Measurements from ENCODE around the gene ASTN2.

The ASTN2 gene

DNA sequence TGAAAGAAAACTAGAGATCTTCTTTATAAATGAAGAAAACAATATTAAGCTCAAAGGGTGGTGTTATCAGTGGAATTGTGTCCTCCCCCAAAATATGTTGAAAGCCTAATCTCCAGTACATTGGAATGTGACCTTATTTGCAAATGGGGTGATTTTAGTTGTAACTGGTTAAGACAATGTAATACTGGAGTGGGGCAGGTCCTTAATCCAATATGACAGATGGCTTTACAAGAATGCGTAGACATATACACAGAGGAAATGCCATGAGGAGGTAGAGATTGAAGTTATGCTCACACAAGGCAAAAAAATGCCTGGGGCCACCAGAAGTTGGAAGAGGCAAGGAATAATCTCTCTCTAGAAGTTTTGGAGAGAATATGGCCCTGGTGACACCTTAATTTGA lies 741.5 kb downstream of the ASTN2 start:
- DNase-seq (ENCODE audit: low read depth in 3 of 3), result no peak

GRCh38 chr9:116671605-116672004 lies 743.3 kb downstream of the ASTN2 start:
- DNase-seq (ENCODE audit: low read depth in 3 of 3), result no peak

DNA sequence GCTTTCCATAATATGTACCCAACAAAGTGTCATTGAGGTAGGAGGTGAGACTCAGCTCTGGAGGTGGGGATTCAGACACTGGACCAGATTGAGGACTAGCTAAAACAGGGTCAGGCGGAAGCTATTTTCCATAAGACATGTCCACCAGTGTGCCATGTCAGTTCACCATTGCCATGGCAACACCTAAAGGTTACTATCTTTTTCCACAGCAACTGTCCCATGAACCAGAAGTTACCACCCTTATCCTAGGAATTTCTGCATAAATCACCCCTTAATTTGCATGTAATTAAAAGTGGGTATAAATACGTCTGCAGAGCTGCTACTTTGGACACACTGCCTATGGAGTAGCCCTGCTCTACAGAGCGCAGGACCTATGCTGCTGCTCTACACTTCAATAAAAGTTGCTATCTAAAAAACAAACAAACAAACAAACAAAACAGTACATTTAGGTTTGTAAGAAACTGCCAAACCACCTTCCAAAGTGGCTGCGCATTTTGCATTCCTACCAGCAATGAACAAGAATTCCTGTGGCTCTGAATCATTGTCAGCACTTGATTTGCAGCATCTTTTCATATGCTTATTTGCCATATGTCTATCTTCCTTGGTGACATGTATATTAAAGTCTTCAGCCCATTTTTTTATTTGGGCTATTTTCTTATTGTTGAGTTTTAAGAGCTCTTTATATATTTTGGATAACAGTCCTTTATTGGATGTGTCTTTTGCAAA lies 745.7 kb downstream of the ASTN2 start:
- no peak for DNase-seq (ENCODE audit: low read depth in 3 of 3)

DNA sequence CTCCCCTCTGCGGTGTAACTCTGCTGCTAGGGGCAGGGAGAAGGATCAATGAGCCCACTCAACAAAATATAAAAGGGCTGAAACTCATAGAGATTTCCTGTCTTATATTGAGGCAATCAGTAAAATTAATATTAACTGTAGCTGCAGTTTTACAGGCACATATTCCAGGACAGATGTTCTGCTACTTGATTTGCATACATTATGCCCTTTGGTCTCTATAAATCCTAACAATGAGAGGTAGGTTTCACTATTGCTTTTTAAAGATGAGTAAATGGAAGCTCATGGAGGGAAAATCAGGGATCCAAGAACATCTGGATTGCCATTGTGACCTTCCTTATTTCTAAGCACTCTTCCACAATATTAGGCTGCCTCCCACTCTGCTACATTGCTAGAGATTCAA lies 751.3 kb downstream of the ASTN2 start:
- DNase-seq (ENCODE audit: low read depth in 3 of 3), result no peak

- no peak for DNase-seq (ENCODE audit: low read depth in 3 of 3)
These were observed 752.1 kb downstream of the ASTN2 start for GRCh38 chr9:116662646-116663310.

GRCh38 chr9:116661037-116661954 lies 753.6 kb downstream of the ASTN2 start:
- DNase-seq (ENCODE audit: low read depth in 3 of 3), result no peak

DNA sequence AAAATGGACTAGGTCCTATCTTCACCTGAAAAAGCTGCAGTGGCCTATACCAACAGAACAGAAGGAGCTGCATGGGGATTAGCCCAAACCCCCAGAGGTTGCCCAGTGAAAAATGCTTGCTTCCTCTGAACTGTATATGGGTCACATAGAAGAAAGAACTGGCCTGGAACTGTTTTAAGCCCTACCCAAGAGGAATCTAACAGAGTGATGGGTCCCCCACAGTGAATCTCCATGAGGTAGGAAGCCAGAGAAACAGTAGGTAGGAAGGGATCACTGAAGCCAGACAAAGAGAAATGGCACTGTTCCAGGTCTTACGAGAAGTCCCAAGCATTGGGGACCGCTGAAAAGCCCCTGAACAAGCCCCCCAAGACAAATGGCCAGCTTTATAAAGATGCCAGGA lies 756.6 kb downstream of the ASTN2 start:
- DNase-seq (ENCODE audit: low read depth in 3 of 3), result no peak

DNA sequence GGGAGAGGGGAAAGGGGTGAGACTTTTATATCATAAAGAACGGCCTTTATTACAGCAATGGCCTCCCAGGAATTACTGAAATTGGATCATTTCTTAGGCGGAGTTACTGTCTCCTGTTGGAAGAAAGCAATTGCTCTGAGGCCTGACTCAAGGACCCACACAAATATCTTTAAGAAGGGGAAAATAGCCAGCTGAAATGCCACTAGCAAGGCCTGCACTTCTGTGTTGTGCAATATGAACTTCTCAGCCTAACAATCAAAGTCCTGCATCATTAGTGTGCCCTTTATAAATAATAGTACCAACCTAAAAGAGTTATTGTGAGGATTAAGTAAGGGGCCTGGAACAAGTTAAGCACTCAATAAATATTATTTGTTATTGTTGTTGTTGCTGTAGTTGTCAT lies 757.9 kb downstream of the ASTN2 start:
- no peak for DNase-seq (ENCODE audit: low read depth in 3 of 3)

GRCh38 chr9:116656501-116656971 lies 758.3 kb downstream of the ASTN2 start:
- no peak for DNase-seq (ENCODE audit: low read depth in 3 of 3)

DNA sequence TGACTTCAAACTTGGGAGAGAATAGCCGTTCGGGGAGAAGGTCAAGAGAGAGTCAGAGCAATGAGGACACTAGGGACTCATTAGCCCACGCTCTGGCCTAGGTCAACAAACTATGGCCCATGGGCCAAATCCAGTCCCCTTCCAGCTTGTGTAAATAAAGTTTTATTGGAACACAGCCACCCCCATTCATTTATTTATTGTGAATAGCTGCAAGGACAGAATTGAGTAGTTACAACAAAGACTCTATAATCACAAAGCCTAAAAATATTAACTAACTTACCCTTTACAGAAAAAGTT lies 760.9 kb downstream of the ASTN2 start:
- DNase-seq (ENCODE audit: low read depth in 3 of 3), result no peak

DNA sequence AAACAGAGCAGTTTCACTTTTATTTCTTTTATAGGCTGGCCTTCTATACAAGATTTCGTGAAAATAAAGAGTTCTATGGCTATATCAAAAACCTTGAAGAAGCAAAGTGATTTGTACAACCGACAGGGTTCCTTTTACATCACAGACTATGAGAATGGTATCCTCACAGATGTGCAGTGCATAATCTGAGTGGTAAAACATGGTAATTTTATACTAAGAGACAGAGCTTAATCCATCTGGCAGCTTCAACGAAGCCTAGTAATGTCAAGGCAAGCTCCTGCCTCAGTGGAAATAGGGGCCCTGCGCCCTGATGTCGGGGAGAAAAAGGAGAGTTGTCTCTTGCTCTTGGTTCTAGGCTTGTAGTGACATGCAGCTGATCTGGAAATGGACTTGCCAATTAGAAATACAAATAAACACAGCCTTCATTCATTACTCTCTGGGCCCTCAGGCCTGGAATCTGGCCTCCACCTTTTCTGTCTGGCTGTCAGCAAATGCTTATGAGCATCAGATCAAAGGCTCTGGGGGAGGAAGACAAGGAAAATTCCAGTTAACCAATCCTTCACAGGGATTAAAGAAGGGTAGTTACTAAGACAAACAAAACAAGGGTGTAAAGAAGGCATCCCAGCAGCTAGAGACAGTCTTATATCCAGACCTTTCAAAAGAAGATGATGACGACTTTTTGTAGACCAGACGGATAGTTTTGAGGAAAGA lies 761.4 kb downstream of the ASTN2 start:
- DNase-seq (ENCODE audit: low read depth in 3 of 3), result no peak

- no peak for DNase-seq (ENCODE audit: low read depth in 3 of 3)
These were observed 767.4 kb downstream of the ASTN2 start for GRCh38 chr9:116647515-116647809.

GRCh38 chr9:116646661-116647514 lies 768.0 kb downstream of the ASTN2 start:
- DNase-seq (ENCODE audit: low read depth in 3 of 3), result no peak

DNA sequence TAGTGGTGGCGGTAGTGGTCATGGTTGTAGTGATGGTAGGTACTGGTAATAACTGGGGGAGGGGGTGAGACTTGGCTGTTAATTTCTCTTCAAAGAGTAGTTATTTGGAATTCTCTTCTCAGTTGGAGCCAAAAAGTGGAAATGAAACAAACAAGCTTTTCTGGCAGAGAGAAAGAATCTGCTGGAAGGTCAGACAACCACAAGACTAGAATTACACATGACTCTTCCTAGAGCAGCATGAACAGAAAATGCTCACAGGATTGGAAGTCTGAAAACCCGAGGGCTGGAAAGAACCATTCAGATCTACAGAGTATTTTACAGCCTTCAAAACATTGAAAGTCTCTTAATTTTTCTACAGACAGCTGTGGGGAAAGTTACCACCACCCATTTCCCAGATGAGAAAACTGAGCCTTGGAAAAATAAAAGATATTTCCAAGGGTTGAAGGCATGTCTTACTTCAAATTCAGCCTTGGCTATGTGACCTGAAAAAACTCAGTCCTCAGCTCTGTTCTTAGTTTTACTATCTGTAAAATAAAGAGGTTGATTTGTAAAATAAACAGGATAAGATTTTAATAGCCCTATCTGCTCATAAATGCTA lies 770.7 kb downstream of the ASTN2 start:
- no peak for DNase-seq (ENCODE audit: low read depth in 3 of 3)

- no peak for DNase-seq (ENCODE audit: low read depth in 3 of 3)
These were observed 771.2 kb downstream of the ASTN2 start for GRCh38 chr9:116643691-116644090.

DNA sequence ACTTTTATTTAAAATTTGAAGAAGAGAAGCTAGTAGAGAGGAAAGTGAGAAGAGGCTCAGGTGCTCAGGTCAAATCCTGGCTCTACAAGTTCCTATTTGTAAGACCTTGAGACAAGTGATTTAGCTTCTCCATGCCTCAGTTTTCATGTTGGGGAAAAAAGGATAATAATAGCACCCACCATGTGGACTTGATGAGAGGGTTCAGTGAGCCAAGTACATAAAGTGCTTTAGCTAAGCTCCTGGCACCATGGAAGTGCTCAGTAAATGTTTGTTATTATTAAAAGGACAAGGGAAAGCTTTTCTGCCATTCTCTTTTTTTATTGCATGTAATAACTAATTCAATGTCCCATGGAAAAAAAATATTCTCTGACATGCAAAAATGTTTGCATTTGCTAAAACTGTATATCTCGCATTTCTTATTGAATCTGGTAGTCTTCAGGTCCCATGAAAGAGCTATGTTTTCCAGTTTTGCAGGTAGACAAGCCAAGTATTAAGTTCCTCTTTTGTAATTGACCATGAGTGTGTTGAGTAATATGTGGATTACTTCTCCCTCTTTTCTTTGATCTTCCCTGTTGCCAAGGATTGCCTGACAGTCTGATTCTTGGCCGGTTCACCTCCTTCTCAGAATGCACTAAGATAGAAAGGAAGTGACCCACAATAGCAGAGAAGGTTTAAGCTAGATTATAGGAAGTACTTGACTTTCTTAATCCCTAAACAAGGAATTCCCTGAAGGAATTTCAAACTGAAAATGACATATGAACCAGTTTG lies 773.4 kb downstream of the ASTN2 start:
- DNase-seq (ENCODE audit: low read depth in 3 of 3), result no peak

GRCh38 chr9:116639251-116639741 lies 775.6 kb downstream of the ASTN2 start:
- no peak for DNase-seq (ENCODE audit: low read depth in 3 of 3)

DNA sequence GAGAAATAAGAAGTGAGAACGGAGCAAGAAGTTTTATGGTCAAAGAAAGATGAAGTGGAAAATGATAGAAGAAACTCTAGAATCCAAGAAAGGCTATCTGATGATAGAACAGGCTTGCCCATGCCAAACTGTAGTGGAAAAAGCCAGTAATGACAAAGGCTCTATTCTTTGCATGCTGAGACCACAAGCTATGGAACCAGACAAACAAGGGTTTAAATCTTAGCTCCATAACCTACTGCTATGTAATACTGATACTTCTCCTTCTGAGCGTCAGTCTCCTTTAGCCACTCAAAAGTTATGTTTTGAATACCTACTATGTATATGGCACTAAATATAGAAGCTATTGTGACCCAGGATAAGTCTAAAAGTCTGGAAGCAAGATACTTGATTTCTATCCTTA lies 778.9 kb downstream of the ASTN2 start:
- DNase-seq (ENCODE audit: low read depth in 3 of 3), result no peak

GRCh38 chr9:116632990-116633838 lies 781.6 kb downstream of the ASTN2 start:
- no peak for DNase-seq (ENCODE audit: low read depth in 3 of 3)

Measured in stimulated activated CD4-positive, alpha-beta T cell treated with anti-CD3 and anti-CD28 coated beads, TNF-alpha, amount 100 ng/mL, for 24 hours (primary cell).